ENCODE results near the gene SLN.

The SLN gene

GRCh38 chr11:107683807-107684206 lies 28.0 kb downstream of the SLN start:
- no peak overlapping the region for H2AFZ ChIP-seq (ENCODE audit: low read length)
- H3K23ac ChIP-seq (ENCODE audit: low read depth, low read length, poor library complexity), result no peak overlapping the region
- no peak overlapping the region for H3K27ac ChIP-seq (replicated peaks; ENCODE audit: low read length)
- no peaks in the 10 kb centered on the region for H3K36me3 ChIP-seq (replicated peaks in 1 of 2; ENCODE audit: control insufficient read depth in 2 of 2, insufficient read depth in 2 of 2, low read length in 2 of 2)
- H3K4me1 ChIP-seq (ENCODE audit: control insufficient read depth in 2 of 2, insufficient read depth in 1 of 2, low read depth in 1 of 2, low read length in 2 of 2), result peaks cover 0 to 2% of the 10 kb centered on the region in 2 donors
- H4K8ac ChIP-seq (ENCODE audit: low read depth, low read length), result no peak overlapping the region
- no peak overlapping the region for H4K91ac ChIP-seq (ENCODE audit: low read depth, low read length, poor library complexity)
- no peak overlapping the region for H3K4me2 ChIP-seq (ENCODE audit: insufficient read depth, low read length, poor library complexity, severe bottlenecking)
- H3K4ac ChIP-seq (ENCODE audit: low read length), result no peak overlapping the region
- no peak overlapping the region for H2BK120ac ChIP-seq (ENCODE audit: low read depth, low read length)
- no peak overlapping the region for H2AK5ac ChIP-seq (ENCODE audit: low read depth, low read length)
- no peaks in the 10 kb centered on the region for H3K79me1 ChIP-seq (ENCODE audit: low read depth, low read length)
- H2BK15ac ChIP-seq (ENCODE audit: low read length), result no peak overlapping the region
- no peak overlapping the region for H2BK12ac ChIP-seq (ENCODE audit: low read length)
- no peak overlapping the region for H3K4me3 ChIP-seq (ENCODE audit: low read length in 2 of 2)
- no peak overlapping the region for H3K9ac ChIP-seq (ENCODE audit: low read depth, low read length, poor library complexity)
- no peak overlapping the region for H3K14ac ChIP-seq (ENCODE audit: low read length)
- no peaks in the 10 kb centered on the region for H3K27me3 ChIP-seq (ENCODE audit: control insufficient read depth in 3 of 3, insufficient read depth in 3 of 3, low read depth in 1 of 3, low read length in 3 of 3)
- no peak overlapping the region for H3K18ac ChIP-seq (ENCODE audit: low read length)
- H2BK5ac ChIP-seq (ENCODE audit: low read length), result no peak overlapping the region
- DNase-seq (ENCODE audit: low spot score), result no peak
- H3K9me3 ChIP-seq (replicated peaks in 1 of 2; ENCODE audit: control insufficient read depth in 2 of 2, insufficient read depth in 1 of 2, low read depth in 1 of 2, low read length in 2 of 2), result no peaks in the 10 kb centered on the region
- WGBS, 2 donors (ENCODE audit: extremely low coverage in 2 of 2, insufficient read length in 2 of 2, insufficient replicate concordance in 1 of 2), result no CpG with 5 or more reads among the region's 2 CpGs

GRCh38 chr11:107683061-107683460 lies 28.8 kb downstream of the SLN start:
- no peak for DNase-seq (ENCODE audit: low spot score)
- H3K27ac ChIP-seq (replicated peaks; ENCODE audit: low read length), result no peak overlapping the region
- WGBS, 2 donors (ENCODE audit: extremely low coverage in 2 of 2, insufficient read length in 2 of 2, insufficient replicate concordance in 1 of 2), result no CpG with 5 or more reads among the region's 2 CpGs
- no peak overlapping the region for H2BK5ac ChIP-seq (ENCODE audit: low read length)
- no peaks in the 10 kb centered on the region for H3K36me3 ChIP-seq (replicated peaks in 1 of 2; ENCODE audit: control insufficient read depth in 2 of 2, insufficient read depth in 2 of 2, low read length in 2 of 2)
- H3K4me3 ChIP-seq (ENCODE audit: low read length in 2 of 2), result no peak overlapping the region
- no peak overlapping the region for H4K91ac ChIP-seq (ENCODE audit: low read depth, low read length, poor library complexity)
- H3K9me3 ChIP-seq (replicated peaks in 1 of 2; ENCODE audit: control insufficient read depth in 2 of 2, insufficient read depth in 1 of 2, low read depth in 1 of 2, low read length in 2 of 2), result no peaks in the 10 kb centered on the region
- H3K9ac ChIP-seq (ENCODE audit: low read depth, low read length, poor library complexity), result no peak overlapping the region
- no peak overlapping the region for H4K8ac ChIP-seq (ENCODE audit: low read depth, low read length)
- no peaks in the 10 kb centered on the region for H3K27me3 ChIP-seq (ENCODE audit: control insufficient read depth in 3 of 3, insufficient read depth in 3 of 3, low read depth in 1 of 3, low read length in 3 of 3)
- no peak overlapping the region for H3K18ac ChIP-seq (ENCODE audit: low read length)
- H2AK5ac ChIP-seq (ENCODE audit: low read depth, low read length), result no peak overlapping the region
- no peak overlapping the region for H2AFZ ChIP-seq (ENCODE audit: low read length)
- H3K4ac ChIP-seq (ENCODE audit: low read length), result no peak overlapping the region
- no peak overlapping the region for H2BK15ac ChIP-seq (ENCODE audit: low read length)
- H2BK12ac ChIP-seq (ENCODE audit: low read length), result no peak overlapping the region
- H3K23ac ChIP-seq (ENCODE audit: low read depth, low read length, poor library complexity), result no peak overlapping the region
- no peak overlapping the region for H3K14ac ChIP-seq (ENCODE audit: low read length)
- no peaks in the 10 kb centered on the region for H3K79me1 ChIP-seq (ENCODE audit: low read depth, low read length)
- H2BK120ac ChIP-seq (ENCODE audit: low read depth, low read length), result no peak overlapping the region
- H3K4me2 ChIP-seq (ENCODE audit: insufficient read depth, low read length, poor library complexity, severe bottlenecking), result no peak overlapping the region
- peaks cover 0 to 6% of the 10 kb centered on the region in 2 donors for H3K4me1 ChIP-seq (ENCODE audit: control insufficient read depth in 2 of 2, insufficient read depth in 1 of 2, low read depth in 1 of 2, low read length in 2 of 2)

GRCh38 chr11:107682572-107682971 lies 29.3 kb downstream of the SLN start:
- Histone ChIP-seq H3K4me3 (ENCODE audit: low read length in 2 of 2) (no peak overlapping the region), H4K8ac (ENCODE audit: low read depth, low read length) (no peak overlapping the region), H3K27ac (replicated peaks; ENCODE audit: low read length) (no peak overlapping the region), H2BK15ac (ENCODE audit: low read length) (no peak overlapping the region), H2AFZ (ENCODE audit: low read length) (no peak overlapping the region), H3K4me2 (ENCODE audit: insufficient read depth, low read length, poor library complexity, severe bottlenecking) (no peak overlapping the region), H2BK5ac (ENCODE audit: low read length) (no peak overlapping the region), H2BK12ac (ENCODE audit: low read length) (no peak overlapping the region), H3K9me3 (replicated peaks in 1 of 2; ENCODE audit: control insufficient read depth in 2 of 2, insufficient read depth in 1 of 2, low read depth in 1 of 2, low read length in 2 of 2) (no peaks in the 10 kb centered on the region), H4K91ac (ENCODE audit: low read depth, low read length, poor library complexity) (no peak overlapping the region), H3K79me1 (ENCODE audit: low read depth, low read length) (no peaks in the 10 kb centered on the region), H3K27me3 (ENCODE audit: control insufficient read depth in 3 of 3, insufficient read depth in 3 of 3, low read depth in 1 of 3, low read length in 3 of 3) (no peaks in the 10 kb centered on the region), H3K36me3 (replicated peaks in 1 of 2; ENCODE audit: control insufficient read depth in 2 of 2, insufficient read depth in 2 of 2, low read length in 2 of 2) (no peaks in the 10 kb centered on the region), H3K9ac (ENCODE audit: low read depth, low read length, poor library complexity) (no peak overlapping the region), H3K18ac (ENCODE audit: low read length) (no peak overlapping the region), H3K14ac (ENCODE audit: low read length) (no peak overlapping the region), H3K4me1 (ENCODE audit: control insufficient read depth in 2 of 2, insufficient read depth in 1 of 2, low read depth in 1 of 2, low read length in 2 of 2) (peaks cover 0 to 8% of the 10 kb centered on the region in 2 donors), H3K23ac (ENCODE audit: low read depth, low read length, poor library complexity) (no peak overlapping the region), H3K4ac (ENCODE audit: low read length) (no peak overlapping the region), H2BK120ac (ENCODE audit: low read depth, low read length) (no peak overlapping the region), H2AK5ac (ENCODE audit: low read depth, low read length) (no peak overlapping the region)
- DNase-seq (ENCODE audit: low spot score), result no peak
- no CpG with 5 or more reads among the region's 5 CpGs for WGBS, 2 donors (ENCODE audit: extremely low coverage in 2 of 2, insufficient read length in 2 of 2, insufficient replicate concordance in 1 of 2)

- Histone ChIP-seq H3K9ac (ENCODE audit: low read depth, low read length, poor library complexity) (no peak overlapping the region), H2AK5ac (ENCODE audit: low read depth, low read length) (no peak overlapping the region), H3K9me3 (replicated peaks in 1 of 2; ENCODE audit: control insufficient read depth in 2 of 2, insufficient read depth in 1 of 2, low read depth in 1 of 2, low read length in 2 of 2) (no peaks in the 10 kb centered on the region), H3K27me3 (ENCODE audit: control insufficient read depth in 3 of 3, insufficient read depth in 3 of 3, low read depth in 1 of 3, low read length in 3 of 3) (no peaks in the 10 kb centered on the region), H3K23ac (ENCODE audit: low read depth, low read length, poor library complexity) (no peak overlapping the region), H3K36me3 (replicated peaks in 1 of 2; ENCODE audit: control insufficient read depth in 2 of 2, insufficient read depth in 2 of 2, low read length in 2 of 2) (no peaks in the 10 kb centered on the region), H4K8ac (ENCODE audit: low read depth, low read length) (no peak overlapping the region), H3K18ac (ENCODE audit: low read length) (no peak overlapping the region), H2AFZ (ENCODE audit: low read length) (no peak overlapping the region), H3K27ac (replicated peaks; ENCODE audit: low read length) (no peak overlapping the region), H3K4me2 (ENCODE audit: insufficient read depth, low read length, poor library complexity, severe bottlenecking) (no peak overlapping the region), H2BK15ac (ENCODE audit: low read length) (no peak overlapping the region), H2BK5ac (ENCODE audit: low read length) (no peak overlapping the region), H3K79me1 (ENCODE audit: low read depth, low read length) (no peaks in the 10 kb centered on the region), H4K91ac (ENCODE audit: low read depth, low read length, poor library complexity) (no peak overlapping the region), H3K4ac (ENCODE audit: low read length) (no peak overlapping the region), H3K4me3 (ENCODE audit: low read length in 2 of 2) (no peak overlapping the region), H2BK12ac (ENCODE audit: low read length) (no peak overlapping the region), H3K14ac (ENCODE audit: low read length) (no peak overlapping the region), H3K4me1 (ENCODE audit: control insufficient read depth in 2 of 2, insufficient read depth in 1 of 2, low read depth in 1 of 2, low read length in 2 of 2) (peaks cover 0 to 8% of the 10 kb centered on the region in 2 donors), H2BK120ac (ENCODE audit: low read depth, low read length) (no peak overlapping the region)
- no CpG with 5 or more reads among the region's 4 CpGs for WGBS, 2 donors (ENCODE audit: extremely low coverage in 2 of 2, insufficient read length in 2 of 2, insufficient replicate concordance in 1 of 2)
- no peak for DNase-seq (ENCODE audit: low spot score)
Observed at GRCh38 chr11:107682171-107682570, 29.7 kb downstream of the SLN start.
